K562 (cell line): ENCODE measurements around the gene ARL4C. TPM values are rescaled to one million over a fixed set of nuclear protein-coding genes. Genes with fewer than 3 reads are reported as not detected.

Experiments used
- BRF1 ChIP-seq: IDR thresholded peaks from 3 replicates; pipeline ENCODE4 v1.6.1; 2011; ENCODE audit warnings: borderline replicate concordance, mild to moderate bottlenecking; ENCODE audit not compliant: insufficient read length; ENCODE audit errors: extremely low read depth
- FIP1L1 ChIP-seq: fragments of 200-400 bp; formaldehyde crosslinking; IDR thresholded peaks from 2 replicates; pipeline ENCODE4 v1.6.1; 2018; ENCODE audit warnings: mild to moderate bottlenecking, low read depth, low read length; ENCODE audit not compliant: poor library complexity, severe bottlenecking
- GATA2 ChIP-seq: sonication (generic); formaldehyde crosslinking; IDR thresholded peaks from 2 replicates; pipeline ENCODE4 v1.4.0; 2020; ENCODE audit warnings: mild to moderate bottlenecking, missing genetic modification reagents
- HDAC2 ChIP-seq: fragments of 450-650 bp; IDR thresholded peaks from 2 replicates; pipeline ENCODE4 v1.6.1; 2016; ENCODE audit warnings: mild to moderate bottlenecking
- HNRNPK ChIP-seq: fragments of 200-400 bp; formaldehyde crosslinking; IDR thresholded peaks from one replicate; pipeline ENCODE4 v1.6.1; 2018; ENCODE audit warnings: mild to moderate bottlenecking, low read depth, low read length; ENCODE audit not compliant: poor library complexity, severe bottlenecking
- HNRNPUL1 ChIP-seq: fragments of 200-400 bp; formaldehyde crosslinking; IDR thresholded peaks from 2 replicates; pipeline ENCODE4 v1.6.1; 2017; ENCODE audit warnings: low read length
- MBD2 ChIP-seq: sonication (generic); IDR thresholded peaks from 2 replicates; pipeline ENCODE4 v1.6.1; 2016; ENCODE audit warnings: low read depth, borderline replicate concordance
- MTA2 ChIP-seq: fragments of 450-650 bp; IDR thresholded peaks from 2 replicates; pipeline ENCODE4 v1.6.1; 2016; ENCODE audit warnings: low read depth
- NR2F6 ChIP-seq: fragments of 450-650 bp; formaldehyde crosslinking; IDR thresholded peaks from 2 replicates; pipeline ENCODE4 v1.4.0; 2020; ENCODE audit warnings: mild to moderate bottlenecking
- PTTG1 ChIP-seq: fragments of 450-650 bp; IDR thresholded peaks from 2 replicates; pipeline ENCODE4 v1.6.1; 2016; ENCODE audit warnings: low read depth, mild to moderate bottlenecking, missing genetic modification characterization, missing compliant biosample characterization
- RBM17 ChIP-seq: fragments of 200-400 bp; formaldehyde crosslinking; IDR thresholded peaks from 2 replicates; pipeline ENCODE4 v1.6.1; 2017; ENCODE audit warnings: low read depth, mild to moderate bottlenecking, low read length, borderline replicate concordance
- RREB1 ChIP-seq: fragments of 250-450 bp; sonication (Bioruptor Pico); IDR thresholded peaks from 2 replicates; pipeline ENCODE4 v1.4.0; 2020
- SMAD4 ChIP-seq: fragments of 250-450 bp; sonication (Bioruptor Pico); conservative IDR thresholded peaks from 2 replicates; pipeline ENCODE4 v1.8.0; 2021; ENCODE audit warnings: inconsistent platforms, mild to moderate bottlenecking, moderate library complexity
- SP2 ChIP-seq: IDR thresholded peaks from 2 replicates; pipeline ENCODE4 v1.6.1; 2011; ENCODE audit warnings: mild to moderate bottlenecking, low read depth, low read length, moderate library complexity; ENCODE audit not compliant: poor library complexity, severe bottlenecking; ENCODE audit errors: extremely low read depth
- TAL1 ChIP-seq: fragments of 450-650 bp; IDR thresholded peaks from 2 replicates; pipeline ENCODE4 v1.6.1; 2016; ENCODE audit warnings: mild to moderate bottlenecking
- ZNF175 ChIP-seq: fragments of 200-800 bp; sonication (Bioruptor generic); IDR thresholded peaks from 2 replicates; pipeline ENCODE4 v1.6.1; 2016; ENCODE audit warnings: low read depth, mild to moderate bottlenecking, missing genetic modification characterization, missing compliant biosample characterization
- ZNF589 ChIP-seq: fragments of 200-800 bp; sonication (Bioruptor generic); IDR thresholded peaks from 2 replicates; pipeline ENCODE4 v1.6.1; 2016; ENCODE audit warnings: low read depth, missing genetic modification characterization, missing compliant biosample characterization
- polyA plus RNA-seq, 8 experiments: library from polyadenylated mRNA; depleted of rRNA in 4 of 8; stranded (reverse) in 5 of 8; unstranded in 3 of 8; fragments of >200 nt; fragmentation: Nextera tagmentation in 2 of 8; fragmentation: Illumina TruSeq in 1 of 8; extraction: Ambion mirVana in 2 of 8; extraction: Trizol in 1 of 8; gene quantifications; 2 replicates each; pipeline versions ENCODE4 v1.2.1 to v1.2.3, GENCODE V29; 2011 to 2014; ENCODE audit warnings: inconsistent platforms in 1 of 8, missing spikeins in 1 of 8
- total RNA-seq, 7 experiments: library from RNA; depleted of rRNA in 6 of 7; stranded (reverse); fragments of >200 nt in 6 of 7; fragmentation: Illumina TruSeq in 2 of 7; extraction: Trizol in 2 of 7; gene quantifications; 2 replicates each; pipeline versions ENCODE4 v1.2.1 to v1.2.3, GENCODE V29; 2011 to 2021; ENCODE audit warnings: low replicate concordance in 1 of 7
- TF ChIP-seq, protein P1 (sequence below), 2 experiments: IDR thresholded peaks; 2 replicates each; pipeline ENCODE4 v1.6.1; 2012; ENCODE audit warnings: improper control_type of control experiment in 2 of 2, low read depth in 2 of 2, low read length in 2 of 2, borderline replicate concordance in 1 of 2

ARL4C gene
- total and polyA plus RNA-seq, 9 of the 15 experiments (the other 6 are each of a cell fraction or from before 2014, with no cell fraction given) = 0.03 to 0.11 (median 0.04) TPM; not detected in 5

DNA sequence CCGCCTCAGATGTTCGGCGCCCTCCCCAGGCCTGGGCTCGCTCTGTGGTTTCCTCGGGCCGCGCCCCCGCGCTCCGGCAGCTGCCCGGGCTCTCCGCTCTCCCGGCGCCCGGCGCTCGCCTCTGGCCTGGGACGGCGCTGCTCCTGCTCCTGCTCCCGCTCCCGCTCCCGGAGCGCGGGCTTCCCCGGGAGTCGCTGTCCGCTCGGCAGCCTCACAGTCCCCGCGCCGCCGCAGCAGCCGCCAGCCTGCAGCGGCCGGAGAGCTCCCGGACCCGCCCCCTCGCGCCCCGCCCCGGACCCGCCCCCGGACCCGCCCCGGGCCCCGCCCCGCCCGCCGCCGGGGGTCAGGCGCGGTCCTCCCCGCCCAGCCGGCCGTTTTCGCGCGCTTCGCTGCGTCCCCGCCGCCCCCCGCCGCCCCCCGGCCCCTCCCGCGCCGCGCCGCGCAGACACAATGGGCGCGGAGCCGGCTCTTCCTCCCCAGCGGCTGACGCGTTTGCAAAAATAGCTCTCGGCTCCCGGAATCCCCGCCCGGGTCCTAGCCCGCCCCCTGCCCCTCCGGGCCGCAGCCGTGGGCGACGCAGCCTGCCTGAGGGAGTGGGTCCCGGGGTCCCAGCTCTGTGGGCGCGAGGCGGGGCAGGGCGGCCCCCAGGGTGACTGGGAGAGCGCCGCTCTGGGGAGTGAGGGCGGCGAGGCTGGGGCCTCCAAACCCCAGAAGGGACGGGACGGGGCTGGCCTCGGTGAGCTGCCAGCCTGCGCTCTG is at the start of gene ARL4C (continued):
- TF ChIP-seq, protein P1, sequence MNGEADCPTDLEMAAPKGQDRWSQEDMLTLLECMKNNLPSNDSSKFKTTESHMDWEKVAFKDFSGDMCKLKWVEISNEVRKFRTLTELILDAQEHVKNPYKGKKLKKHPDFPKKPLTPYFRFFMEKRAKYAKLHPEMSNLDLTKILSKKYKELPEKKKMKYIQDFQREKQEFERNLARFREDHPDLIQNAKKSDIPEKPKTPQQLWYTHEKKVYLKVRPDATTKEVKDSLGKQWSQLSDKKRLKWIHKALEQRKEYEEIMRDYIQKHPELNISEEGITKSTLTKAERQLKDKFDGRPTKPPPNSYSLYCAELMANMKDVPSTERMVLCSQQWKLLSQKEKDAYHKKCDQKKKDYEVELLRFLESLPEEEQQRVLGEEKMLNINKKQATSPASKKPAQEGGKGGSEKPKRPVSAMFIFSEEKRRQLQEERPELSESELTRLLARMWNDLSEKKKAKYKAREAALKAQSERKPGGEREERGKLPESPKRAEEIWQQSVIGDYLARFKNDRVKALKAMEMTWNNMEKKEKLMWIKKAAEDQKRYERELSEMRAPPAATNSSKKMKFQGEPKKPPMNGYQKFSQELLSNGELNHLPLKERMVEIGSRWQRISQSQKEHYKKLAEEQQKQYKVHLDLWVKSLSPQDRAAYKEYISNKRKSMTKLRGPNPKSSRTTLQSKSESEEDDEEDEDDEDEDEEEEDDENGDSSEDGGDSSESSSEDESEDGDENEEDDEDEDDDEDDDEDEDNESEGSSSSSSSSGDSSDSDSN (IDR thresholded peaks at IDR 0.05; ENCODE audit: borderline replicate concordance in 1 of 2, low read depth in 2 of 2, low read length in 2 of 2) = 0 out of 4 replicates have a peak, but pooled peaks of 1 of the 2 experiments have one; percentile 38
- TF ChIP-seq SP2 = no peak
- no peak for TF ChIP-seq MBD2
- TF ChIP-seq RREB1 (CRISPR knock-in tag) = no peak
- TF ChIP-seq SMAD4 (CRISPR knock-in tag) = 0 out of 2 replicates have a peak, but pooled peaks have one; percentile 18
- TF ChIP-seq ZNF589 = no peak
- TF ChIP-seq FIP1L1 = no peak
- no peak for TF ChIP-seq ZNF175 (CRISPR knock-in tag)
- no peak for TF ChIP-seq PTTG1 (tag)
- TF ChIP-seq NR2F6 = no peak
- no peak for TF ChIP-seq HNRNPUL1
- TF ChIP-seq TAL1 = no peak
- no peak for TF ChIP-seq BRF1
- TF ChIP-seq HNRNPK = no peak
- TF ChIP-seq RBM17 = no peak
- no peak for TF ChIP-seq HDAC2
- no peak for TF ChIP-seq GATA2 (CRISPR knock-in tag)
- TF ChIP-seq MTA2 = no peak
